GM19467 (cell line): ENCODE data around the gene VN1R5.

Experiments used
- ATAC-seq: cut with Tn5 transposase; IDR thresholded peaks from one replicate; pipeline ENCODE4 v1.9.1; 2021; ENCODE audit warnings: mild to moderate bottlenecking, moderate library complexity; ENCODE audit not compliant: unreplicated experiment

VN1R5 gene

DNA sequence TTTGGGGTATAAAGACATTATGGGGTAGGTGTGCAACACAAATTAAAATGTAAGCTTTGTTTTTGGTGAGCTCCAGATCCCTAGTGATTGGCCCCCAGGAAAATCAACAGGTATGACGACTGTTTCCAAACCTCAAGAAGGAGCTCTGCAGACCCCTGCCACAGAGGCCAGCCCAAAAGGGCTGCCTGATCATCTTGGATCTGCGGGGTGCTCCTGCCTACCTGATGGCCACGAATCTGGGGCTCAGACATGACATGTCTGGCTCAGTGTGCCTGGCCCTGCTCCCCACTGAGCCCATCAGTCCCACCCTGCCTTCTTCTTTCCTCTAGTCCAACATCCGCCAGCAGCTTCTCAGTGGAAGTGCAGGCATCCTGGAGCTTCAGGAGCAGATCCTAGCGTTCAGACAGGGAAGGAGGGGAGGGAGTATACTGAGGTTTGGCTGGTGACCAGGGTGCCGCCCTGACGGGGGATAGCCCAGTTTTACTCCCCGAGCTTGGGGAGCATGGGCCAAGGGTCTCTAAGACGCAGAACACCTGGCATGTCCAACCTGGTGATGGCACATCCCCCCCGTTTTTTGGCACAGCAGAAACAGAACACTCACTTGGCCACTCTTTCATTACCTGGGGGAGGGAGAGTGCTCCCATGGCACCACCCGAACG lies 44.0 kb downstream of the VN1R5 start:
- no peak for ATAC-seq

DNA sequence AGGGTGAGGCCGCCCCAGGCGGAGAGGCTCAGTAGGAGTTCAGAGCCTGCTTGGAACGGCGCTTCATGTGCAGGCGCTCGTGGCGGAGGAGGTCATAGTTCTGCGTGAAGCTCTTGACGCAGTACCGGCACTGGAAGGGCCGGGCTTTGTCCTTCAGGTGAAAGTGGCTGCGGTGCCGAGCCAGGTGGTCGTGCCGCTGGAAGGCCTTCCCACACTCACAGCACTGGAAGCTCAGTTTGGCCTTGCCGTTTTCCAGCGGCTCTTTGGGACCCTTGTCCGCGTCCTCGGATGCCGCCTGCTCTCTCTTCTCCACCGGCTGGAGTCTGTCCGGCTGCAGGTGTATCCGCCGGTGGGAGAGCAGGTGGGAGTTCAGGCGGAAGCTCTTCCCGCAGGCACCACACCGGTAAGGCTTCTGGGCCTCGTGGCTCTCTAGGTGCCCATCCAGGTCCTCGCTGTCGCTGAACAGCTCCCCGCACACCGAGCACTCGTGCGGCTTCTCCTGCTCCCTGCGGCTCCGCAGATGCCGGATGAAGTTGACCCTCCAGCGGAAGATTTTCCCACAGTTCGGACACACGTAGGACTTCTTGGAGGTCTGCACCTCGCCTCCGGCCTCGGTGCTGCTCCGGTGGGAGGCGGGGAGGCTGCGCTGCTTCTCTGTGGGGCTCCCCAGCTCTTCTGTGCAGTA lies 44.8 kb downstream of the VN1R5 start:
- no peak for ATAC-seq

DNA sequence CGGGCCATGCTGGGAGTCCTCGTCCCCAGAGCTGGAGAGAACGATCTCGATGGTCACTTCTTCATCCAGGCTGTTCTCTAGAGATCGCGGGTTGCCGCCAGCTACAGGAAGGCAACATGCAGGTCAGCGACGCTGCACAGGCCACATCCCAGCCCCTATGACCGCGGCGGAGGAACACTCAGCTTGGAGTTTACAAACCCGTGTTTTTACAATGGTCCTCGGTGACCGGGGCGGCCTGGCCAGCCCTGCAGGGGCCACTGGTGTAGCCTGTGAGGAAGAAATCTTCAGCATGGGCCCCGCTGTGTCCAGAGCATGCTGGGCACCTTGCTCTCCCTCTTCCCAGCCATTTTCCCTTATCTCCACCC lies 45.3 kb downstream of the VN1R5 start:
- no peak for ATAC-seq

DNA sequence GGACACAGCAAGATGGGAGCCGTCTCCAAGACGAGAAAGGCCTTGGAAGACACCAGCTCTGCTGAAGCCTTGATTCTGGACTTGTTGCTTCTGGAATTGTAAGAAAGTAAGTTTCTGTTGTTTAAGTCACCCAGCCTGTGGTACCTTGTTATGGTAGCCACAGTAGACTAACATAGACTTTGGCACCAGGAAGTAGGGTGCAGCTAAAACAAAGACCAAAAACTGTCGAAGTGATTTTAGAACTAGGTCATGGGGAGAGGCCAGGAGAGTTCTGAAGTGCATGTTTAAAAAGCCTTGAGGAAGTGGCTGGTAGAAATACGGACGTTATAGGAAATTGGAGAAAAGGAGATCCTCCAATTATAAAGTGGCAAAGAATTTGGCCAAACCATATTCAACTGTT lies 47.3 kb downstream of the VN1R5 start:
- ATAC-seq: no peak

DNA sequence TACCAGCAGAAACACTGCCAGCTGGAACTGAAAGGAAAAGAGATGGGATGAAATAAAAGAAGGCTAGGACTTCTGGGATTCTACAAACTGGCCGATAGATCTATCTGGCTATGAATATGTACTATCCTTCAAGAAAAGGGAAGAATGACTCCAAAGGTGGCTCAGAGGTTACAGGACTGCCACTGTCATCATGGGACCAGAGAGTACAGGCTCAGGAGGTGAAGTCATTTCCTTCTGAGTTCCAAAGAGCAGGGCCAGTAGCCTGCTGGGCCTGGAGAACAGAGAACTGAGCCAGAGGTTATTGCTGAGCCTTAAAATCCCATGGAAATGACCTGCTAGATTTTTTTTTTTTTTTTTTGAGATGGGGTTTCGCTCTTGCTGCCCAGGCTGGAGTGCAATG lies 48.2 kb downstream of the VN1R5 start:
- ATAC-seq: no peak
